HS-5 (cell line): ENCODE measurements around the gene TGM2.
"Not testable (repeated sequence)": the region's sequence is repeated elsewhere in the genome, so short reads cannot be mapped to it uniquely, and the experiment has no call there.

Experiments
- DNase-seq: peaks from one replicate; pipeline ENCODE4 v3.0.0-alpha.2; 2012; ENCODE audit warnings: low read depth

The TGM2 gene

GRCh38 chr20:38113401-38114325 is 51.4 kb downstream of the TGM2 start:
- no peak for DNase-seq

GRCh38 chr20:38112930-38113294 is 52.2 kb downstream of the TGM2 start:
- DNase-seq = no peak

GRCh38 chr20:38112261-38112929 is 52.7 kb downstream of the TGM2 start:
- no peak for DNase-seq

- DNase-seq = no peak
These were observed 53.5 kb downstream of the TGM2 start for GRCh38 chr20:38111366-38112232.

DNA sequence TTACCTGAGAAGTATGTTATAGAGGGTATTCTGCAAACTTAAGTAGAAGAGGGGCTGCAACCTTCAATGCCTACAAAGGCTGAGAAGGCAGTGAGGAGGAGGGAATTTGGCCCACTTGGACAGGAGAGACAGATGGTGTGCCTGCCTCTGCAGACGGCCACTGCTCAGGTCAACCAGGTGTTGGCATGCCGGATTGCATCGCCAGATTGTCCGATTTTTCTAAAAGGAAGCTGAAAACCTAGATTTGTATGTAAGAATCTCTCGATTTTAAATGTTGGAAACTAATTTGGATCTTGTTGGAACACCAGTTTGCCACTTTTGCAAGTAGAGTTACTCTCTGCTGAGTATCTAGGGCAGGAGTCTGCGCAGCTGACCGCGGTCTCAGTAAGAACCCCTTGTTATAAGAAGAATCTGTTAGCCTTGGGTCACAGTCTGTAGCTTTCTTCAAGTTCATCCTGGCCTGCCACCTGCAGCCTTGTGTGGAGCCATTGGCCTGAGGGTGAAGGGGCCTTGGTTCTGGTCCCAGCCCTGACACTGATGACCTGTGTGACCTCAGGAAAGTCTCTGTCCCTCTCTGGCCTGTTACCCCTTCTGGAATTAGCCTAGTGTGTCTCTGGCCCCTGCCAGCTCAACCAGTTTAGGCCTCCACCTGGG is 54.4 kb downstream of the TGM2 start:
- no peak for DNase-seq

- DNase-seq = peak; percentile 99
These were observed 55.2 kb downstream of the TGM2 start for GRCh38 chr20:38109591-38110524.

DNA sequence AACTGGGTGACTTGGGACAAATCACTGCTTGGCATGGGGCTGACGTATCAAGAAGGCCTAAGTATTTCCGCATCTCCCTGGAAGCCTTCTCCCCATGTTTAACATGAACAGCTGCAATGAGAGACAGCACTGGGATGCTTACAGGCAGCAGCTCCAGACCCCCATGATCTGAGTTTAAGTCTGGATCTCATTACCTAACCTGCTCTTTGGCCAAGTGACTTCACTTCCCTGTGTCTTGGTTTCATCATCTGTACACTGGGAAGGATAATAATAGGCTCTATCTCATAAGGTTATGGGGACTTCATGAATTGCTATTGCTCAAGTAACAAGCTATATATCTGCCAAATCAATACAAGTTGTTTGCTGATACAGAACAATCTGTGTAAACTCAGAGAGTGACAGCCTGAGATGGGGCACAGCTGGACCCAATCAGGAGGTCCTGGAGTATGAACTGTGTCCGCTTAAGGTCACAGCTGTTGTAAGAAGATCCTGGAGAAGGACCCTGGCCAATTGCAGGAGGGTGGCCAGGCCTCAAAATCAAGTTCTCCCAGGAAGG is 56.0 kb downstream of the TGM2 start:
- no peak for DNase-seq

GRCh38 chr20:38108438-38108985 is 56.6 kb downstream of the TGM2 start:
- DNase-seq = no peak

DNA sequence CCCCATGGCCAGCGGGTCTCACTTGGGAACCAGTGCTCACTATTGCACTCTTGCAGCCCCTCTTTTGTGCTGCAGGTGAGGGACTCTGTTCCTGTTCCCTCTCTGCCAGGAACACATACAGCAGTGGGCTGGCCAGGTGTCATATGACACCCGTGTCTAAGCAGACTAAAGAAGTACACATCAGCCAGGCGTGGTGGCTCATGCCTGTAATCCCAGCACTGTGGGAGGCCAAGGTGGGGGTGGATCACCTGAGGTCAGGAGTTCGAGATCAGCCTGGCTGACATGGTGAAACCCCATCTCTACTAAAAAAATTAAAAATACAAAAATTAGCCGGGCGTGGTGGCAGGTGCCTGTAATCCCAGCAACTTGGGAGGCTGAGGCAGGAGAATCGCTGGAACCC is 57.2 kb downstream of the TGM2 start:
- DNase-seq = not testable (repeated sequence)

DNA sequence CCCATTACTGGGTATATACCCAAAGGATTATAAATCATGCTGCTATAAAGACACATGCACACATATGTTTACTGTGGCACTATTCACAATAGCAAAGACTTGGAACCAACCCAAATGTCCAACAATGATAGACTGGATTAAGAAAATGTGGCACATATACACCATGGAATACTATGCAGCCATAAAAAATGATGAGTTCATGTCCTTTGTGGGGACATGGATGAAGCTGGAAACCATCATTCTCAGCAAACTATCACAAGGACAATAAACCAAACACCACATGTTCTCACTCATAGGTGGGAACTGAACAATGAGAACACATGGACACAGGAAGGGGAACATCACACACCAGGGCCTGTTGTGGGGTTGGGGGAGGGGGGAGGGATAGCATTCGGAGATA is 57.7 kb downstream of the TGM2 start:
- DNase-seq = not testable (repeated sequence)

GRCh38 chr20:38106461-38106860 is 58.6 kb downstream of the TGM2 start:
- DNase-seq = no peak

GRCh38 chr20:38104285-38104684 is 60.8 kb downstream of the TGM2 start:
- DNase-seq = no peak

DNA sequence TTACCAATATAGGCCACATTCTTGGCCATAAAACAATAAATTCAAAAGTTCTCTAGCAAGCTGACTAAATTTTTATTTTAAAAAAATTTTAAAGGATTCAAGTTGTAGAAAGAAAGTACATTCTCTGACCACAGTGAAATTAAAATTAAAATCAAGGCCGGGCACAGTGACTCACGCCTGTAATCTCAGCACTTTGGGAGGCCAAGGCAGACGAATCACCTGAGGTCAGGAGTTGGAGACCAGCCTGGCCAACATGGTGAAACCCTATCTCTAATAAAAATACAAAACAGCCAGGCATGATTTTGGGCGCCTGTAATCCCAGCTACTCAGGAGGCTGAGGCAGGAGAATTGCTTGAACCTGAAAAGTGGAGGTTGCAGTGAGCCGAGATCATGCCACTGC is 62.9 kb downstream of the TGM2 start:
- not testable (repeated sequence) for DNase-seq

GRCh38 chr20:38098952-38099351 is 66.1 kb downstream of the TGM2 start:
- DNase-seq = no peak

- DNase-seq = no peak
These were observed 69.9 kb downstream of the TGM2 start for GRCh38 chr20:38095017-38095686.

DNA sequence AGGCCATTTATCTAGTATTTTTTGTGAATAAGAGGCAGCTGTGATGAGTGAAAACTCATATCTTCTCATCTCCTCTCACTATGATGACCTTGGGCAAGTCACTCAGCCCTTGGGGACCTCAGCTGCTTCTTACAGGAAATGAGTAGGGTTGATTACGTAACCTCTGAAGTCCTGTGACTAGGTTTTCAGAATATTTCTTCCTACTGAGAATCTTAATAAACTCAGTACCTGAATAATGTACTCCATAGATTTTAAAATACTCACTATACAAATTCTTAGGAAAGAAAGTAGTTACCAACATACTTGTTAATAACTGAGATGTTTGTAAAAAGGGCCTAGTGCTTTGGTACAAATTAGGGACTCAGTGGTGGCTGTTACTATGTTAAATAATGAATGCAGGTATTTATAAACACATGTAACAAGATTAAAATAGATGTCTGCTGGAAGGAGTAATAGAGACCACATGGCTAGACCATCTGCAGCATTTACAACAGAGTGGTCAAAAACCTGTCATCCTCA is 70.6 kb downstream of the TGM2 start:
- DNase-seq = peak; percentile 84

GRCh38 chr20:38093641-38094077 is 71.4 kb downstream of the TGM2 start:
- no peak for DNase-seq

GRCh38 chr20:38092915-38093314 is 72.2 kb downstream of the TGM2 start:
- DNase-seq = no peak

DNA sequence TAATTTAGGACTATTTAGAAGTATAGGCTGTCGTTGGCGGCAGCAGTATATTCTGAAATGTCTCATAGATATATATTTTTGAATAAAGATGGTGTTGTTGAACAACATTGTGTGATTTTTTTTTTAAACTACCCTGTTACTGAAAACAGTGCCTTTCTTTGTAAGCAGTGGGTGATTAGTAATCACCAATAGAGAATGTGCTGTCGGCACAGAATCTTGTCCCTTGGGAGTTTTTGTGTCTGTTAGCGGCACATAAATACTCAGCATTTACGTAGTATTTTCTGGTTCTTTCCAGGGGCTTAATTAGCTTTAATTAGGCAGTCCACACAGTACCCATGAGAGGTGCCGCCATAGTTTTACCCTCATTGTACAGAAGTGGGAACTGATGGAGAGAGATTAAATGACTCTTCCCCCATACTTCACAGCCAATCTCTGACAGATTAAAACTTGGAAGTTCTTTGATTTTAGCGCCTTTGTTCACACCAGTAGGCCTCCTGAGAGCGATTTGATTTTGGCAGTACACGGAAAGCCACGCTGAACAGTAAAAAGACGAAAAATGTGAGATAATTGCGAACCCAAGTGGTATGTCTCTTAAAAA is 72.7 kb downstream of the TGM2 start:
- no peak for DNase-seq
